Ecto neural progenitor cell (in vitro differentiated cells): ENCODE measurements around the gene NDST1.
A peak's percentile ranks its signal among the peaks of the same experiment; 100 is the strongest.
"Not testable (repeated sequence)": the region's sequence is repeated elsewhere in the genome, so short reads cannot be mapped to it uniquely, and the experiment has no call there.

ENCODE experiments used
- DNase-seq: peaks from one replicate; pipeline ENCODE4 v3.0.0-alpha.2; 2018; ENCODE audit warnings: low spot score

Gene NDST1

GRCh38 chr5:150507474-150508276 is at the start of gene NDST1:
Gene NDST1, plus strand, starts transcription at chr5:150508131. Its CDS starts 13,124 bp downstream, at chr5:150521255.
- DNase-seq, result no peak

DNA sequence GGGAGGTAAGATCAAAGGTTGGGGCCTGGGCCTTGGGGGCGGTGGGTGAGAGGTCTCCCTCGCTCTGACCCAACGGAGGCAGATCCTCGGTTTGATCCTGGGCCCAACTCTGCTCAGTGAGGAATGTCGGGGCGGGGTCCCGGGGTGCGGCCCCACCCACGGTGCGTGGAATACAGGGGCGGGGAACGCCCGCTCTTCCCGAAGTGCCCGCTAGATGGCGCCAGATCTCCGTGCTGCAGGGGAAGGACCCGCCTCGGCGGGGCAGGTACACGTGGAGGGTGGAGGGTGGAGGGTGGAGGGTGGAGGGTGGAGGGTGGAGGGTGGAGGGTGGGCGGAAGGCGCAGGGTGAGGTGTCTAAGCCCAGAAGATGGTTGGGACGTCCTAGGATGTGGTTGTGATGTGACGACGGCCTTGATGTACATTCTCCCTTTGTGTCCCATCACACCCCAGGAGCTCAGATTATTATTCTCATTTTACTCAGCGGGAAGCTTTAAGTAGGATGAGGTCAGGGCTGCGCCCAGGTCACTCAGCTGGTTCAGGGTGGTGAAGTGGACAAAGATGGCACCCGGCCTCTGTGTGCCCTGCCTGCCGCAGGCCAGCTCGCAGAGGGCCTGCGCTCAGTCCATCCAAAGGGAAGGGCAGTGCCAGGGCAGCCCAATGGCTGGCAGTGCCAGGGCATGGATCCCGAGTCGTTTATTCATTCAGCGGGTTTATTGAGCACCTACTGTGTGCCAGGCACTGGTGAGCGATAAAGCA is 49.0 kb upstream of the NDST1 start:
- peak; percentile 93 for DNase-seq

GRCh38 chr5:150460781-150461180 is 47.1 kb upstream of the NDST1 start:
- DNase-seq, result no peak

DNA sequence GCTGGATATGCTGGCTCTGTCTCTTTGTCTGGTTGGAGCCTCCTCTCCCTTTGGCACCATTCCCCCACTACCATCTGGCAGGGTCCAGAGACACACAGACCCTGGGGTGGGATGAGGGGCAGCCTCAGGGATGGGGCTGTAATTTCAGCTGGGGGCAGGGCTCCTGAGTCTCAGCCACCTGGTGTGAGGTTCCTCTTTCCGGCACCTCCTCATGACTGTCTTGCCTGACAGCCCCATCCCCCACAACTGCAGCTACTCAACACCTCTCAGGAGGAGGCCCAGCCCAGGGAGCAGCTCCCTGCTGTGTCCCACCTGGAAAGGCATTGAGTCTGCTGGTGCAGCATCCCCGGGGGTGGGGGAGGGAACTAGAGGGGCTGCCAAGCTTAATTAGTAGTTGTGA is 46.7 kb upstream of the NDST1 start:
- DNase-seq, result no peak

DNA sequence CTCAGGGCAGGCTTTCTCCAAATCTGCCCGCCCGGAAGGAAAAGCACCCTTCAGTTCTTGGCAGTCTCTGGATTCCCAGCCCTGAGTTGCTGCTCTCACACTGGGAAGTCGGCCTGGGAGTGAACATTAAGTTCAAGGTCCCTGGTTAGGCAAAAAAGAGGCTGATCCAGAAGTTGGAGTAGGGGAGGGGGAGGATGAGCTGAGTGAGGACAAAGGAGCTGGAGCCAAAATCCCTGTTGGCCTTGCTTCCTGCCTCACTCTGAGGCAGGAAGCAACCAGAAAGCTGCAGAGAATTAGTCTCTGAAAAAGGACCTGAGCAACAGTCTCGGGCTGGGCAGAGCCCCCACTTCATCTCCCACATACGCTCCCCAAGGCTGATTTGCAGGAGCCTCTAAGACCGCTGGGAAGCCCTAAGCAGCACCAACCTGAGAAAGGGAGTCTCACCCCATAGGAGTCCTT is 43.3 kb upstream of the NDST1 start:
- DNase-seq, result no peak

GRCh38 chr5:150465927-150466326 is 42.0 kb upstream of the NDST1 start:
- DNase-seq, result no peak

GRCh38 chr5:150468206-150468605 is 39.7 kb upstream of the NDST1 start:
- no peak for DNase-seq

- DNase-seq, result no peak
These were observed 38.0 kb upstream of the NDST1 start for GRCh38 chr5:150469718-150470469.

DNA sequence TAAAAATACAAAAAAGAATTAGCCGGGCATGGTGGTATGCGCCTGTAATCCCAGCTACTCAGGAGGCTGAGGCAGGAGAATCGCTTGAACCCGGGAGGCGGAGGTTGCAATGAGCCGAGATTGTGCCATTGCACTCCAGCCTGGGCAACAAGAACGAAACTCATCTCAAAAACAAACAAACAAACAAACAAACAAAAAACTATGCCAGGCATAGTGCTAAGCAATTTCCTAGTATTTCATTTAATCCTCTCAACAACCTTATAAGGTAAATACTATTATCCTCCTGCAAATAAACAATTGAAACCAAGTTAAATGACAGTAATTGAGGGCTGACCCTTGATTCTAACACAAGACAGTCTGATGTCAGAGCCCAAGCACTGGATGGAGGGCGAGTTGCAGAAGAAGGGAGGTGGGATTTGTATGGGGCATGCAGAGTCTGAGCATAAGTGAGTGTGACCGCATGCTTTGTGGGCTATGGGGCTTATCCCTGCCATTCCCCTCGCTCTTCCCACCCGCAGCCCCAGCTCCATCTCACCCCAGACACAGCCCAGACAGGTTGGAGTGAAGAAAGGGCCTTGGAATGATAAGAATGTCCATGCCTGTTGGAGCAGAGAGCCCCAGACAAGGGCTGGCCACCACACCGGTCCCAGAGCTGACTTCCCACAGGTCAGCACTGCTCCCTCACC is 34.1 kb upstream of the NDST1 start:
- no peak for DNase-seq

GRCh38 chr5:150476568-150476967 is 31.4 kb upstream of the NDST1 start:
- not testable (repeated sequence) for DNase-seq

- DNase-seq, result no peak
These were observed 28.5 kb upstream of the NDST1 start for GRCh38 chr5:150479416-150479815.

- no peak for DNase-seq
These were observed 26.3 kb upstream of the NDST1 start for GRCh38 chr5:150481708-150481965.

GRCh38 chr5:150481972-150482406 is 25.9 kb upstream of the NDST1 start:
- no peak for DNase-seq

DNA sequence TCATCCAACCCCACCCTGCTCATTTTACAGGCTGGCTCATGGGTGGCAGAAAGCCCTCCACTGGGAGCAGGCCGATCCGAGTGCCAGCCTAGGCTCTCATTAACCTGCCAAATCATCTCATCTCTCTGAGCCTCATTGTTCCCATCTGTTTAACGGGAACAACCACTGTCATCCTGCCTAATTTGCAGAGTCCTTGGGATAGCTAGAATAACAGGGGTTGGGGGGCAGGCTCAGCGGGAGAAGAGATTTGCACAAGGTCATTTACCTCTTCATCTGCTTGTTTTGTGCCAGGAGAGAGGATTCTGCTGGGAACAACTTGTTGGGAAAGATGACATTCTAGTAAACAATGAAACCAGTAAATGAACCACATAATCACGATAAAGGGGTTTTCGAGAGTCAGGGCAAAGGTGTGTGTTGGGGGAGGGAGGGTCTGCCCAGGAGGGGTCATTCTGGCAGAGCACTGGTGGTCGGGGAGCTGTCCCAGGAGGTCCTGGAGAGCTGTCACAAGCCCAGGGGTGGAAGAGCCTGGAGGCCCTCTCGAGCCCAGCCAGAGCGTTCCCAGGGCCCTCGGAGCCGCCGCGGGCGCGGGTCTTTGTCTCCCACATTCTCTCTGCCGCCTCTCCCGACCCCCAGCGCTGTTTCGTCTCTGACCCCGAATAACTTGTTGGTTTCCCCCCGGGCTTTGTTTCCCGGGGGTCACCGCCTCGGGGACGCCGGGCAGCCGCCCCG is 22.8 kb upstream of the NDST1 start:
- DNase-seq, result no peak

- peak; percentile 83 for DNase-seq
These were observed 22.1 kb upstream of the NDST1 start for GRCh38 chr5:150485693-150486401.

DNA sequence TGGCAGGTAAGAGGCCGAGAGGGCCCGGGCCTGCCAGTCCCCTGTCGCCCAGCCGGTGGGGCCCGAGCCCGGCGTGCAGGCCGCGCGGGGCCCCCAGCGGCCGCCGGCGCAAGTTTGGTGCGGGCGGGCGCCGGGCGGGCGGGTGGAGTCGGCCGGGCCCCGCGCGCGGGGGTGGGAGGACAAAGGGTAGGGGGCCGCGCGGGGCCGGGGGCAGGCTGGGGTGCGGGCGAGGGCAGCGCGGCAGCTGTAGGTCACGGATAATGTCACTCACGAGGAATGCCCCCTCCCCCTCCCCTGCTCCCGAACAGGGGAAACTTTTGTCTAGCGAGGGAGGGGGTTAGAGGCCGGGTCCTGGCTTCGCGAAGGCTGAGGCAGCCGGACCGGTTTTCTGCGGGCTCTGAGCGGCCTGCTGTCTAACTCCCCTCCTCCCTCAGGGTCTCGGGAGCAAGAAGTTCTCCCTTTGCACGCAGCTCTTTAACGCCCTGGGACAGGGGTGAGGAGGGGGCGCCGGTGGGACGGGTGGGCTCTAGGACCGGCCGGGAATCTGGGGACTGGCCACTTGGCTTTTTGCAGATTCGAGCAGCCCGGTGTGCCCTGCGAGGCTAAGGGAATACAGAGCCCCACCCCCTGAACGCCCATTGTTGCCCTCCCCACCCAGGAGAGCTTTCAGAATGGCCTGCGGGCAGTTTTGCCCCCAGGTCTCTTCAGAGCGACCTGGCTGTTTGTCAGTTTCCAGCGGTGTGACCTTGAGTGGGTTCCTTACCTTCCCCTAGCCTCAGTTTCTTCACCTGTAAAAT is 21.3 kb upstream of the NDST1 start:
- DNase-seq, result peak; percentile 90

DNA sequence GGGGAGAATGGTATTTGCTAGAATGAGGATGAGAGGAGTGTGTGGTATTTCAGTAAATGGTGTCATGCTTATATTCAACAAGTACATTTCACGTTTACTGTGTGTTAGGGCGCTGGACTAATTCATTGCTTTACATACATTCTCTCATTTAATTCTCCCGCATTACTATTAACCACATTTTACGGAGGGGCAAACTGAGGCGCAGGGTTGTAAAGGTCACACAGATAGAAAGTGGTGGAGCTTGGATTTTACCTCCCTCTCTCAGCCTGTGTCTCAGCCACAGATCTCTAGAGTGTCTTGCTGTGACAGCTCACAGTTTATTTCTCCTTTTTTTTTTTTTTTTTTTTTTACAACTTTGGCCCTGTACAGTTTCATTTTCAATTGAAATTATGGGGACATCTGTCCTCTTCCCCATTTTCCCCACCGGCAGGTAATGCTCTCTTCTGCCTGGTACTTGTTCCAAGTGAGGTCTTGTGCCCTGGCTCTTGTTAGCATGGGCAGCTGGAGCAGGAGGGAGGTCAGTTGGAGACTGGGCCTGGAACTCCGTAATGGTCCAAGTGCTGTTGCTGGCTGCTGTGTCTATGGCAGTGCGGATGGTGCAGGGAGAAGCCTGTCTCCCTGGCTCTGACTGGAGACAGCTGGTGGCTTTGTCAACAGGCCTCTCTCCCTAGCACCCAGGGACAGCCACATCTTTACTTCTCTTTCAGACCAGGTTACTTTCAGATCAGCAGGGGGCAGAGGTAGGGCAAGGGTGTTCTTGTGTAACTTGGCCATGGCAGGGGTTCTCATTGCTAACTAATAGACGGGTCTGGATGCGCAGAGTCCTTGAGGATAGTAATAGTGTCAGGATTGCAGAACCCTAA is 20.5 kb upstream of the NDST1 start:
- no peak for DNase-seq

GRCh38 chr5:150488519-150489359 is 19.2 kb upstream of the NDST1 start:
- no peak for DNase-seq
